Inferior parietal cortex (tissue), 1 donor: ENCODE results near the gene TTC12.

ENCODE experiments used
- DNase-seq: peaks from one replicate; pipeline ENCODE4 v3.0.0-alpha.2; 2016; ENCODE audit errors: extremely low spot score

TTC12 gene

GRCh38 chr11:113329725-113330124 is 15.3 kb downstream of the TTC12 start:
- no peak for DNase-seq

GRCh38 chr11:113331441-113331840 is 17.1 kb downstream of the TTC12 start:
- DNase-seq: no peak

GRCh38 chr11:113332023-113332422 is 17.6 kb downstream of the TTC12 start:
- no peak for DNase-seq

- DNase-seq: no peak
These were observed 18.4 kb downstream of the TTC12 start for GRCh38 chr11:113332638-113333329.

GRCh38 chr11:113334183-113334582 is 19.8 kb downstream of the TTC12 start:
- DNase-seq: no peak

- no peak for DNase-seq
These were observed 24.3 kb downstream of the TTC12 start for GRCh38 chr11:113338730-113339129.

GRCh38 chr11:113339929-113340589 is 25.7 kb downstream of the TTC12 start:
- DNase-seq: no peak

GRCh38 chr11:113341388-113342165 is 27.2 kb downstream of the TTC12 start:
- no peak for DNase-seq

- no peak for DNase-seq
These were observed 31.6 kb downstream of the TTC12 start for GRCh38 chr11:113345978-113346377.

- DNase-seq: no peak
These were observed 35.1 kb downstream of the TTC12 start for GRCh38 chr11:113349528-113349927.

- DNase-seq: no peak
These were observed 36.1 kb downstream of the TTC12 start for GRCh38 chr11:113350336-113351067.

GRCh38 chr11:113351068-113351450 is 36.7 kb downstream of the TTC12 start:
- no peak for DNase-seq

- no peak for DNase-seq
These were observed 37.1 kb downstream of the TTC12 start for GRCh38 chr11:113351480-113351879.

- DNase-seq: no peak
These were observed 41.8 kb downstream of the TTC12 start for GRCh38 chr11:113356203-113356602.

GRCh38 chr11:113363406-113363805 is 49.0 kb downstream of the TTC12 start:
- DNase-seq: no peak

GRCh38 chr11:113363996-113364641 is 49.7 kb downstream of the TTC12 start:
- DNase-seq: no peak

GRCh38 chr11:113365895-113366294 is 51.5 kb downstream of the TTC12 start:
- DNase-seq: no peak

- no peak for DNase-seq
These were observed 55.0 kb downstream of the TTC12 start for GRCh38 chr11:113369411-113369810.

GRCh38 chr11:113370634-113371033 is 56.3 kb downstream of the TTC12 start:
- DNase-seq: no peak

- DNase-seq: no peak
These were observed 57.9 kb downstream of the TTC12 start for GRCh38 chr11:113372309-113372708.

GRCh38 chr11:113373306-113373705 is 58.9 kb downstream of the TTC12 start:
- no peak for DNase-seq
